ENCODE results near the gene DLG2.

The DLG2 gene

GRCh38 chr11:83625336-83625735 lies 2001.8 kb downstream of the DLG2 start:
- no peaks in the 10 kb centered on the region for H3K9me3 ChIP-seq
- H3K36me3 ChIP-seq = no peaks in the 10 kb centered on the region
- no peaks in the 10 kb centered on the region for H3K4me1 ChIP-seq (ENCODE audit: control insufficient read depth in 1 of 2, insufficient read depth in 1 of 2, low read depth in 1 of 2, low read length in 1 of 2)
- no peak overlapping the region for H3K27ac ChIP-seq
- H3K4me3 ChIP-seq (ENCODE audit: low read depth in 1 of 2, low read length in 1 of 2) = no peak overlapping the region
- TF ChIP-seq, protein P1, sequence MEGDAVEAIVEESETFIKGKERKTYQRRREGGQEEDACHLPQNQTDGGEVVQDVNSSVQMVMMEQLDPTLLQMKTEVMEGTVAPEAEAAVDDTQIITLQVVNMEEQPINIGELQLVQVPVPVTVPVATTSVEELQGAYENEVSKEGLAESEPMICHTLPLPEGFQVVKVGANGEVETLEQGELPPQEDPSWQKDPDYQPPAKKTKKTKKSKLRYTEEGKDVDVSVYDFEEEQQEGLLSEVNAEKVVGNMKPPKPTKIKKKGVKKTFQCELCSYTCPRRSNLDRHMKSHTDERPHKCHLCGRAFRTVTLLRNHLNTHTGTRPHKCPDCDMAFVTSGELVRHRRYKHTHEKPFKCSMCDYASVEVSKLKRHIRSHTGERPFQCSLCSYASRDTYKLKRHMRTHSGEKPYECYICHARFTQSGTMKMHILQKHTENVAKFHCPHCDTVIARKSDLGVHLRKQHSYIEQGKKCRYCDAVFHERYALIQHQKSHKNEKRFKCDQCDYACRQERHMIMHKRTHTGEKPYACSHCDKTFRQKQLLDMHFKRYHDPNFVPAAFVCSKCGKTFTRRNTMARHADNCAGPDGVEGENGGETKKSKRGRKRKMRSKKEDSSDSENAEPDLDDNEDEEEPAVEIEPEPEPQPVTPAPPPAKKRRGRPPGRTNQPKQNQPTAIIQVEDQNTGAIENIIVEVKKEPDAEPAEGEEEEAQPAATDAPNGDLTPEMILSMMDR (IDR thresholded peaks at IDR 0.05) = no peak
- H3K27me3 ChIP-seq = no peaks in the 10 kb centered on the region

DNA sequence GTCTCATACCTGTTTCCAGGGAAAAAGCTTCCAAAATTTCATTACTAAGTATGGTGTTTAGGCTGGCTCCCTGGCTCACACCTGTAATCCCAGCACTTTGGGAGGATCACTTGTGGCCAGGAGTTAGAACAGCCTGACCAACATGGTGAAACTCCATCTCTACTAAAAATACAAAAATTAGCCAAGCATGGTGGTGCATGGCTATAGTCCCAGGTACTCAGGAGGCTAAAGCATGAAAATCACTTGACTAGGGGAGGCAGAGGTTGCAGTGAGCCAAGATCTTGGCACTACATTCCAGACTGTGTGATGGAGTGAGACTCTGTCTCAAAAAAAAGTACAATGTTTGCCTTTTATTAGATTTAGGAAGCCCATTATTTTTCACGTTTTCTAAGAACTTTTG lies 2009.5 kb downstream of the DLG2 start:
- no peaks in the 10 kb centered on the region for H3K36me3 ChIP-seq
- no peak overlapping the region for H3K4me3 ChIP-seq (ENCODE audit: low read depth in 1 of 2, low read length in 1 of 2)
- no peaks in the 10 kb centered on the region for H3K4me1 ChIP-seq (ENCODE audit: control insufficient read depth in 1 of 2, insufficient read depth in 1 of 2, low read depth in 1 of 2, low read length in 1 of 2)
- TF ChIP-seq, protein P1 (IDR thresholded peaks at IDR 0.05) = no peak
- H3K27ac ChIP-seq = no peak overlapping the region
- H3K9me3 ChIP-seq = no peaks in the 10 kb centered on the region
- no peaks in the 10 kb centered on the region for H3K27me3 ChIP-seq

DNA sequence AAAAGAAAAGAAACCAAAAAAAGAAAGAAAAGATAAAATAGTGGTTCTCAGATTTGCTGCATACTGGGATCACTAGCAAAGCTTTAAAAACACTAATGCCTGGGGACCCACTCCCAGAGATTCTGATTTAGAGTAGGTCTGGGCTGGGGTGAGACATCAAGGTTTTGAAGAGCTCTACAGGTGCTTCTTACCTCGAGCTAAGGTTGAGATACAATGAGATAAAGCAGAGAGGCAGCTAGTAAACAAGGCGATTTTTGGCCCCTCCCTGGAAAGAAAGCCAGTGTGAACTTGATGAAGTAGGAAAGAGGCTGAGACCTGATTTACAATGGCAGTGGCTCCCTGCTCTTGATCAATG lies 2013.4 kb downstream of the DLG2 start:
- Histone ChIP-seq H3K9me3 (no peaks in the 10 kb centered on the region), H3K27me3 (no peaks in the 10 kb centered on the region), H3K4me3 (ENCODE audit: low read depth in 1 of 2, low read length in 1 of 2) (no peak overlapping the region), H3K36me3 (no peaks in the 10 kb centered on the region), H3K4me1 (ENCODE audit: control insufficient read depth in 1 of 2, insufficient read depth in 1 of 2, low read depth in 1 of 2, low read length in 1 of 2) (no peaks in the 10 kb centered on the region), H3K27ac (no peak overlapping the region)
- TF ChIP-seq, protein P1 (IDR thresholded peaks at IDR 0.05) = no peak

DNA sequence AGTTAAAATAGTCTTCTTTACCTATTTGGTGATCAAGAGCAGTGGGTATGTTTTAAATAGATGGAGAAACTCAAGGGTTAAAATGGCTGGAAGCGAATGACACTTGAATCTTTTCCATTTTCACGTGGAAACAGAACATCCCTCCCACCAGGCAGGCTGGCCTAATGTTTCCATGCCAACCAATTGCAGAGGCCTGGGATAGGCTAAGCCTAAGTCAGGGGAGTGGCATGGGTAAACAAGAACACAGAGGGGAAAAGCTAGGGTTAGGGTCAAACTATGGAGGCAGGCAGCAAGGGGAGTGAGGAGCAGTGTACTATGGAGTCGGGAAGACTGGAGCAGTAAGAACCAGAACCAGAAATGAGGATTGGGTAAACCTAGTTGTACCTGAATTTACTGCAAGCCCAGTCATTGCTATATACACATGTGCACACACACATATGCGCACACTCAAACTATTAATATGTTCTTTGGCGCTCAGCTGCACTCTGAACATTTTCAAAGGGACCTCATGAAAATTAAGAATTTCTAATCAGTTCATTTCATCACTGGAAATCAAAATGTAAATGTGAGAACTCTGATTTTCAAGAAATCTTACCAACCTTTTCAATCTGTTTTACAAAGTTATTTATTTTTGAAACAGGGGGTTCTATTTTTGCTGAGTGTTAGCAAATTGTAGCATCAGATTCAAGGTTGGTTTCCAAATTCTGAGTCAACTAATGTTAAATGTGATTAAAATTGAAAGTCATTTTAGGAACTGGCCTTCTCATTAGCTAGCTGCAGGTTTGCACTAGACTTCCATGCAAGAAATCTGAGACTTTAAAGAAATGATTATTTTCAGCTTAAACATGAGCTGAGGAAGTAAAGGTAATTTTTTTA lies 2014.0 kb downstream of the DLG2 start:
- Histone ChIP-seq H3K9me3 (no peaks in the 10 kb centered on the region), H3K27ac (no peak overlapping the region), H3K4me3 (ENCODE audit: low read depth in 1 of 2, low read length in 1 of 2) (no peak overlapping the region), H3K36me3 (no peaks in the 10 kb centered on the region), H3K27me3 (no peaks in the 10 kb centered on the region), H3K4me1 (ENCODE audit: control insufficient read depth in 1 of 2, insufficient read depth in 1 of 2, low read depth in 1 of 2, low read length in 1 of 2) (no peaks in the 10 kb centered on the region)
- TF ChIP-seq, protein P1 (IDR thresholded peaks at IDR 0.05) = no peak

GRCh38 chr11:83611600-83611999 lies 2015.5 kb downstream of the DLG2 start:
- H3K4me1 ChIP-seq (ENCODE audit: control insufficient read depth in 1 of 2, insufficient read depth in 1 of 2, low read depth in 1 of 2, low read length in 1 of 2) = no peaks in the 10 kb centered on the region
- no peaks in the 10 kb centered on the region for H3K27me3 ChIP-seq
- no peak overlapping the region for H3K4me3 ChIP-seq (ENCODE audit: low read depth in 1 of 2, low read length in 1 of 2)
- no peak overlapping the region for H3K27ac ChIP-seq
- H3K36me3 ChIP-seq = no peaks in the 10 kb centered on the region
- no peaks in the 10 kb centered on the region for H3K9me3 ChIP-seq
- TF ChIP-seq, protein P1 (IDR thresholded peaks at IDR 0.05) = no peak

All from neutrophil (primary cell).